ENCODE measurements around the gene AGER. TPM values are rescaled to one million over a fixed set of nuclear protein-coding genes. Genes with fewer than 3 reads are reported as not detected.
"Not testable (repeated sequence)": the region's sequence is repeated elsewhere in the genome, so short reads cannot be mapped to it uniquely, and the experiment has no call there.

Gene AGER
- total RNA-seq, 1 donor from 2014 or later: 3.5 TPM

- intact Hi-C loops (cut with DNase I): no loop called here
- peak; percentile 47 for DNase-seq (ENCODE audit: low spot score)
Measured at GRCh38 chr6:32202186-32202585, 18.1 kb upstream of the AGER start.

GRCh38 chr6:32200711-32201475 lies 16.8 kb upstream of the AGER start:
- peak; percentile 39 for DNase-seq (ENCODE audit: low spot score)
- intact Hi-C loops (cut with DNase I): no loop called here

- intact Hi-C loops (cut with DNase I): loop anchor here (5.0 kb wide), 1 partner anchor 58 kb away; no protein-coding TSS in a partner anchor
Measured at GRCh38 chr6:32198866-32199265, 14.8 kb upstream of the AGER start.

GRCh38 chr6:32198345-32198696 lies 14.3 kb upstream of the AGER start:
- DNase-seq (ENCODE audit: low spot score): peak; percentile 38
- intact Hi-C loops (cut with DNase I): loop anchor here (5.0 kb wide), 1 partner anchor 59 kb away; no protein-coding TSS in a partner anchor

More at GRCh38 chr6:32198866-32199265, 14.8 kb upstream of the AGER start:
- peak; percentile 51 for DNase-seq (ENCODE audit: low spot score)

GRCh38 chr6:32196682-32197616 lies 12.9 kb upstream of the AGER start:
- DNase-seq (ENCODE audit: low spot score): peak; percentile 79
- intact Hi-C loops (cut with DNase I): loop anchor here (2.0 to 5.0 kb wide), 2 partner anchors 60 to 66 kb away; partner anchors contain the start of gene FKBPL

GRCh38 chr6:32195902-32196681 lies 12.0 kb upstream of the AGER start:
- DNase-seq (ENCODE audit: low spot score): peak; percentile 94
- intact Hi-C loops (cut with DNase I): loop anchor here (1.0 to 5.0 kb wide), 4 partner anchors 19 to 65 kb away; partner anchors contain the start of genes AGPAT1, FKBPL and PPT2

- peak; percentile 100 for DNase-seq (ENCODE audit: low spot score)
- intact Hi-C loops (cut with DNase I): loop anchor here (1.0 to 5.0 kb wide), 3 partner anchors 19 to 62 kb away; partner anchors contain the start of genes AGPAT1 and PPT2
Measured at GRCh38 chr6:32195652-32195901, 11.5 kb upstream of the AGER start.

- intact Hi-C loops (cut with DNase I): loop anchor here (1.0 to 5.0 kb wide), 3 partner anchors 18 to 62 kb away; partner anchors contain the start of genes AGPAT1 and PPT2
- no peak for DNase-seq (ENCODE audit: low spot score)
Measured at GRCh38 chr6:32194825-32195651, 11.0 kb upstream of the AGER start.

- intact Hi-C loops (cut with DNase I): loop anchor here (2.0 kb wide), 1 partner anchor 18 kb away; the partner anchor contains the start of gene AGPAT1
- no peak for DNase-seq (ENCODE audit: low spot score)
Measured at GRCh38 chr6:32194388-32194787, 10.3 kb upstream of the AGER start.

- DNase-seq (ENCODE audit: low spot score); intact Hi-C loops (cut with DNase I): not testable (repeated sequence)
Measured at GRCh38 chr6:32193096-32193495, 9.0 kb upstream of the AGER start.

GRCh38 chr6:32192608-32193039 lies 8.6 kb upstream of the AGER start, which contains the start of gene GPSM3:
TSS of gene GPSM3 (minus strand) at chr6:32192643. CDS start at chr6:32192513, 130 bp downstream.
- intact Hi-C loops (cut with DNase I): no loop called here
- DNase-seq (ENCODE audit: low spot score): peak; percentile 87

GRCh38 chr6:32191696-32192607 lies 7.9 kb upstream of the AGER start:
- DNase-seq (ENCODE audit: low spot score): peak; percentile 75
- intact Hi-C loops (cut with DNase I): no loop called here

- DNase-seq (ENCODE audit: low spot score): peak; percentile 75
- intact Hi-C loops (cut with DNase I): no loop called here
Measured at GRCh38 chr6:32190911-32191677, 7.0 kb upstream of the AGER start.

- peak; percentile 96 for DNase-seq (ENCODE audit: low spot score)
- intact Hi-C loops (cut with DNase I): no loop called here
Measured at GRCh38 chr6:32190054-32190851, 6.2 kb upstream of the AGER start, which contains the start of gene PBX2. TSS of gene PBX2 (minus strand) at chr6:32190202. CDS start at chr6:32189915, 287 bp downstream.

GRCh38 chr6:32189742-32190053 lies 5.6 kb upstream of the AGER start:
- intact Hi-C loops (cut with DNase I): no loop called here
- no peak for DNase-seq (ENCODE audit: low spot score)

Data from cardiac septum (tissue), 1 donor.